ENCODE results near the gene PCDH15.
"Not testable (repeated sequence)": the region's sequence is repeated elsewhere in the genome, so short reads cannot be mapped to it uniquely, and the experiment has no call there.

DNA sequence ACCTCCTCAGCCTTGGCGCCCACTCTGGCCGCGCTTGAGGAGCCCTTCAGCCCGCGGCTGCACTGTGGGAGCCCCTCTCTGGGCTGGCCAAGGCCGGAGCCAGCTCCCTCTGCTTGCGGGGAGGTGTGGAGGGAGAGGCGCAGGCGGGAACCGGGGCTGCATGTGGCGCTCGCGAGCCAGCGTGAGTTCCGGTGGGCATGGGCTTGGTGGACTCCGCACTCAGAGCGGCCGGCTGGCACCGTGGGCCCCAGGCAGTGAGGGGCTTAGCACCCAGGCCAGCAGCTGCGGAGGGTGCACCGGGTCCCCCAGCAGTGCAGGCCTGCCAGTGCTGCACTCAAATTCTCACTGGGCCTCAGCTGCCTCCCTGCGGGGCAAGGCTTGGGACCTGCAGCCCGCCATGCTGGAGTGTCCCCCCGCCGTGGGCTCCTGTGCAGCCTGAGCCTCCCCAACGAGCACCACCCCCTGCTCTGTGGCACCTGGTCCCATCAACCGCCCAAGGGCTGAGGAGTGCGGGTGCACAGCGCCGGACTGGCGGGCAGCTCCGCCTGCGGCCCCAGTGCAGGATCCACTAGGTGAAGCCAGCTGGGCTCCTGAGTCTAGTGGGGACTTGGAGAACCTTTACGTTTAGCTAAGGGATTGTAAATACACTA, 876.9 kb downstream of the PCDH15 start:
- not testable (repeated sequence) for TF ChIP-seq EZH2 (optimal IDR thresholded peaks at IDR 0.05; ENCODE audit: low read depth, low read length)
- TF ChIP-seq, protein P1, sequence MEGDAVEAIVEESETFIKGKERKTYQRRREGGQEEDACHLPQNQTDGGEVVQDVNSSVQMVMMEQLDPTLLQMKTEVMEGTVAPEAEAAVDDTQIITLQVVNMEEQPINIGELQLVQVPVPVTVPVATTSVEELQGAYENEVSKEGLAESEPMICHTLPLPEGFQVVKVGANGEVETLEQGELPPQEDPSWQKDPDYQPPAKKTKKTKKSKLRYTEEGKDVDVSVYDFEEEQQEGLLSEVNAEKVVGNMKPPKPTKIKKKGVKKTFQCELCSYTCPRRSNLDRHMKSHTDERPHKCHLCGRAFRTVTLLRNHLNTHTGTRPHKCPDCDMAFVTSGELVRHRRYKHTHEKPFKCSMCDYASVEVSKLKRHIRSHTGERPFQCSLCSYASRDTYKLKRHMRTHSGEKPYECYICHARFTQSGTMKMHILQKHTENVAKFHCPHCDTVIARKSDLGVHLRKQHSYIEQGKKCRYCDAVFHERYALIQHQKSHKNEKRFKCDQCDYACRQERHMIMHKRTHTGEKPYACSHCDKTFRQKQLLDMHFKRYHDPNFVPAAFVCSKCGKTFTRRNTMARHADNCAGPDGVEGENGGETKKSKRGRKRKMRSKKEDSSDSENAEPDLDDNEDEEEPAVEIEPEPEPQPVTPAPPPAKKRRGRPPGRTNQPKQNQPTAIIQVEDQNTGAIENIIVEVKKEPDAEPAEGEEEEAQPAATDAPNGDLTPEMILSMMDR (IDR thresholded peaks at IDR 0.05; ENCODE audit: low read length) = not testable (repeated sequence)

Measured in MM.1S (cell line).